GM18870 (cell line): Measurements from ENCODE around the gene MRGPRG.
"Not testable (repeated sequence)": the region's sequence is repeated elsewhere in the genome, so short reads cannot be mapped to it uniquely, and the experiment has no call there.

Experiments used
- ATAC-seq: cut with Tn5 transposase; IDR thresholded peaks from one replicate; pipeline ENCODE4 v1.9.1; 2021; ENCODE audit warnings: moderate library complexity; ENCODE audit not compliant: unreplicated experiment

Gene MRGPRG

DNA sequence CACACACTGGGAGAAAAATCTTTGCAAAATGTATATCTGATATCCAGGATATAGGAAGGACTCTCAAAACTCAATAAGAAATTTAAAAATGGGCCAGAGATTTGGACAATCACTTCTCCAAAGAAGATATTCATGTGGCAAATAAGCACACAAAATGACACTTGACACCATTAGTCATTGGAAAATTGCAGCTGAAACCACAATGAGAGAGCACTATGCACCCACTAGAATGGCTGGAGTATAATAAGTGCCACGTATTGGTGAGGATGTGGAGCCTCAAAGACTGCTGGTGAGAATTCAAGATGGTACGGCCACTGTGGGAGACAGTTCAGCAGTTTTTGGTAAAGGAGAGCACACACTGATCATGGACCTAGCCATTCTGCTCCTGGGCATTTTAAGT lies 40.7 kb downstream of the MRGPRG start:
- ATAC-seq: no peak

GRCh38 chr11:3176487-3176886 lies 42.1 kb downstream of the MRGPRG start:
- ATAC-seq: no peak

DNA sequence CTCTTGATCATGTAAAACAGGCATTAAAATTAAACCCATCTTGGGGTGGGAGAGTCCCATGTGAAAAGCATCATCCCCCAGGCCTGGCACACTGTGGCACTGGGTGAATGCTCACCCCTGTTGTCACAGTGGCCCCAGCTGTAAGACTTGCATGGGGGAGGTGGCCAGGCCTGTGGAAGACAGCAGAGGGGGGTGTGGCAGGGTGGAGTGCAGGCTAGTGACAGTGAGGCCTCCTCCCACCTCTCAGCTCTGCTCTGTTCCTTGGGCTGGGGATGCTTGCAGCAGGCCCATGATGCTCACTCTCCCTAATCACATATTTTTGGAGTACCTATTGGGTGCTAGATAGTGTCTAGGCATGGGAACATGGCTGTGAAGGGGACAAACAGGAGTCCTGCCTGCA lies 43.4 kb downstream of the MRGPRG start:
- no peak for ATAC-seq

- ATAC-seq: no peak
Measured at GRCh38 chr11:3174387-3174786, 44.2 kb downstream of the MRGPRG start.

DNA sequence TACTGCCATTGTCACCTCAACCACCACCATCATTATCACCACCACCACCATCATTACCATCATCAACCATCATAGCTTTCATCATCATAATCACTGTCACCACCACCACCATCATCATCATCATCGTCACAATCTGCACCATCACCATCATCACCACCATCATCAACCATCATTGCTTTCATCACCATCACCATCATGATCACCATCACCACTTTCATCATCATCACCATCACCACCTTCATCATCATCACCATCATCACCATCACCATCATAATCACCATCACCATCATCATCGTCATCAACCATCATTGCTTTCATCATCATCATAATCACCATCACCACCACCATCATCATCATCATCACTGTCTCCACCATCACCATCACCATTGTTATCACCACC lies 44.8 kb downstream of the MRGPRG start:
- no peak for ATAC-seq

- ATAC-seq: no peak
Measured at GRCh38 chr11:3171931-3172560, 46.6 kb downstream of the MRGPRG start.

- no peak for ATAC-seq
Measured at GRCh38 chr11:3170756-3171650, 47.6 kb downstream of the MRGPRG start.

DNA sequence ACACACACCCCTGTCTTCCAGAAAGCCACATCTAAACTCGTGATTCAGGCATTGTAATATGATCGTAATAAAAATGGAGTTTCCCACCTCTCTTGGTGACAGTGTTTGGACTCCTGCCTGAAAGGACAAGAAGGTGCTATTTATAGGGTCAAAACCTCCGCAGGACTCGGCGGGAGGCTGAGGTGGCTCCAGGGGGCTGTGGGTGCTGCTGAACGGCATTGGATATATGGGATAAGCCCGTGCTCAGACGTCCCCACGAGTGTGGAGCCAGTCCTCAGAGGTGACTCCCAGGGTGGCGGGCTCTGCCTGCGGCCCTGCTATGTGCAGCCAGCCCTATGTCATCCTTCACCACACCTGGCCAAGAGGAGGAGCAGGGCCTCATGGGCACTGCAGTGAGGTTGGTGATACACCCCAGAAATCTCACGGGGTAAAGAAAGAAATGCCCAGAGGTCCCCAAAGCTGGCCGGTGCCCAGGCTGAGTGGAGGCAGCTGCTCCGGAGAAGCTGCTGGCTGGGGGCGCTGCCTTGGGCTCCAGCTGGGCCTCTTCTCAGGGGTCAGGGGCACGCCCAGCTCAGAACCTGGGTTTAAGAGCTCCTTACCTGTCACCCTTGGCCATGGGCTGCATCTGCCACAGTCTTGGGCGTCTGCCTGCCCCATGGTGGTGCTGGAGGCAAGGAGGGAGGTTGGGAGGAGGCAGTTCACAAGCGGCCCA lies 48.4 kb downstream of the MRGPRG start:
- ATAC-seq: no peak

DNA sequence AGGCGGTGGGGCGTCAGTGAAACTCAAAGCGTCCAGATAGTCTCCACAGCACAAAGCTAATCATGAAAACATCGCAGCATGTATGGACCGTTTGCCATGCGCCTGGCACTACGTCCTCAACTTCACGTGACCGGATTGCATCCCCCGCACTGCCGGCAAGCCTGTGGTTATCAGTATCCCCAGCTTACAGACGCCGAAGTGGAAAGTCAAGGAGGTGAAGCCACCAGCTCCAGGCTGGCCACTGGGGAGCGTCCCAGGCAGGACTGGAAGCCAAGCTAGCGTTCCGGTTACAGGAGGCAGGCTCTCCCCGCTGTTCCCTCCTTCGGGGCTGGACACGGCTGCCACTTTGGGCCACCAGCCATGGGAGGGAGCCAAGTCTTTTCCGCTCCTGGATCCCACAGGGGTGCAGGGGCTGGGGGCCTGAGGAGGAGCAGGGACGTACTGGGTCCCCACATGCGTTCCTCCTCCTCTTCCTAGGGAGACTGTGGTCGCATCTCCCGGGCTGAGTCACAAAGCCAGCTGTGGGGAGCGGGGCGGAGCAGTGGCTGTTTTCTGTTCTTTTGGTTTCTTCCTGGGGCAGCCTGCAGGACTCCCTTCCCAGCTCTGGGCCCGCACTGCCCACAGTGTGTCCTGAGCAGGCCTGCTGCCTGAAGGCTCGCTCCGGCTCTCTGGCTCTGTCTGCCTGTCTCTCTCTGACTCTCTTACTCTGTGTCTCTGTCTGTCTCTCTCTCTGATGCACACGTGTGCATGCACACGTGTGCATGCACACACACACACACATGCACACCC lies 49.2 kb downstream of the MRGPRG start:
- no peak for ATAC-seq

DNA sequence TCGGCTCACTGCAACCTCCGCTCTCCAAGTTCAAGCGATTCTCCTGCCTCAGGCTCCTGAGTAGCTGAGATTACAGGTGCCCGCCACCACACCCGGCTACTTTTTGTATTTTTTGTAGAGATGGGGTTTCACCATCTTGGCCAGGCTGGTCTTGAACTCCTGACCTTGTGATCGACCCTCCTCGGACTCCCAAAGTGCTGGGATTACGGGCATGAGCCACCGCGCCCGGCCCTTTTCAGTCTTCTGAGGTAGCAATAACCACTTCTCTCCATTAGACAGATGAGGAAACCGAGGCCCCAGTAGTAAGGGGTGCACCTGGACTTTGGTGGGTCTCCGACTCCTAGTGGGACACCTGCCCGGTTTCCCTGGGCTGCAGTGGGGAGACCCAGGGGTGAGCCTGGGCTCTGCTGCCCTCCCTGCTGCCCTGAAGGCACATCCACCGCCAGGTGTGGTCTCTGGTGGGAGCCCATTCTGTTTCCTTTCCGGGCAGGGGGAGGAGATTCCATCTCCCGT lies 49.8 kb downstream of the MRGPRG start:
- ATAC-seq: not testable (repeated sequence)
